SK-N-SH (cell line): ENCODE results near the gene CEP290. TPM values are rescaled to one million over a fixed set of nuclear protein-coding genes. Genes with fewer than 3 reads are reported as not detected.
A peak's percentile ranks its signal among the peaks of the same experiment; 100 is the strongest.

ENCODE experiments used
- CTCF ChIA-PET: fragments of 300-600, 350-600 bp; formaldehyde crosslinking; extraction: SDS; loops from one replicate; lab custom pipeline; 2021; lab: Yijun Ruan, JAX
- POLR2A ChIA-PET: fragments of 350-600 bp; sonication (Branson Sonifier 250); formaldehyde crosslinking; extraction: SDS; loops from one replicate; lab custom pipeline; 2020; ENCODE audit warnings: antibody characterized with exemption, inconsistent platforms; lab: Yijun Ruan, JAX
- DNase-seq: peaks from one replicate; pipeline ENCODE4 v3.0.0; 2012
- H2AFZ ChIP-seq: fragments of 200-600 bp; sonication (generic); 2 replicates; pipeline ENCODE4 v1.8.1; 2016; ENCODE audit warnings: antibody characterized with exemption, mild to moderate bottlenecking, low read depth
- H3F3A ChIP-seq: fragments of 200-600 bp; sonication (generic); replicated peaks from 2 replicates; pipeline ENCODE3; 2016; ENCODE audit warnings: antibody characterized with exemption, mild to moderate bottlenecking; ENCODE audit not compliant: insufficient read depth
- H3K27ac ChIP-seq, 2 experiments: fragments of 200-500 bp in 1 of 2; fragments of 200-600 bp in 1 of 2; sonication (Bioruptor generic) in 1 of 2; sonication (generic), shearing (Covaris generic) in 1 of 2; 2 replicates each; pipeline versions ENCODE4 v1.5.1 to v1.6.1; 2014 to 2016; ENCODE audit warnings: low read depth in 2 of 2, inconsistent platforms in 1 of 2, low read length in 1 of 2, mild to moderate bottlenecking in 1 of 2, mixed read lengths in 1 of 2
- H3K27me3 ChIP-seq: fragments of 200-600 bp; sonication (generic), shearing (Covaris generic); 2 replicates; pipeline ENCODE4 v1.6.1; 2016; ENCODE audit warnings: mixed run types; ENCODE audit not compliant: insufficient read depth
- H3K36me3 ChIP-seq, 2 experiments: fragments of 200-500 bp in 1 of 2; fragments of 200-600 bp in 1 of 2; sonication (Bioruptor generic) in 1 of 2; sonication (generic) in 1 of 2; replicated peaks in 1 of 2; 2 replicates each; pipeline versions ENCODE3 to v1.5.1; 2014 to 2016; ENCODE audit warnings: low read length in 1 of 2, mild to moderate bottlenecking in 1 of 2; ENCODE audit not compliant: insufficient read depth in 2 of 2, control insufficient read depth in 1 of 2
- H3K4me1 ChIP-seq, 2 experiments: fragments of 200-500 bp in 1 of 2; fragments of 200-600 bp in 1 of 2; sonication (Bioruptor generic) in 1 of 2; sonication (generic), shearing (Covaris generic) in 1 of 2; 2 replicates each; pipeline versions ENCODE4 v1.5.1 to v1.6.1; 2014 to 2016; ENCODE audit warnings: low read depth in 1 of 2, low read length in 1 of 2, mixed run types in 1 of 2; ENCODE audit not compliant: insufficient read depth in 2 of 2, control insufficient read depth in 1 of 2
- H3K4me2 ChIP-seq: fragments of 200-600 bp; sonication (generic), shearing (Covaris generic); 2 replicates; pipeline ENCODE4 v1.6.1; 2017; ENCODE audit warnings: mixed run types
- H3K4me3 ChIP-seq, 2 experiments: fragments of 200-500 bp in 1 of 2; fragments of 200-600 bp in 1 of 2; sonication (Bioruptor generic) in 1 of 2; sonication (generic), shearing (Covaris generic) in 1 of 2; 2 replicates each; pipeline versions ENCODE4 v1.5.1 to v1.8.1; 2014 to 2016; ENCODE audit warnings: low read depth in 2 of 2, inconsistent platforms in 1 of 2, low read length in 1 of 2, mild to moderate bottlenecking in 1 of 2, mixed read lengths in 1 of 2, moderate library complexity in 1 of 2
- H3K79me2 ChIP-seq: fragments of 200-600 bp; sonication (generic); 2 replicates; pipeline ENCODE4 v1.8.1; 2017; ENCODE audit warnings: mild to moderate bottlenecking; ENCODE audit not compliant: insufficient read depth
- H3K9ac ChIP-seq: fragments of 200-600 bp; sonication (generic); 2 replicates; pipeline ENCODE4 v1.6.1; 2017; ENCODE audit warnings: mixed run types
- H3K9me2 ChIP-seq: fragments of 200-600 bp; sonication (generic); 2 replicates; pipeline ENCODE4 v1.6.1; 2017; ENCODE audit warnings: mixed run types
- H3K9me3 ChIP-seq: fragments of 200-600 bp; sonication (generic); 2 replicates; pipeline ENCODE4 v1.6.1; 2017; ENCODE audit warnings: mixed run types, mild to moderate bottlenecking, moderate library complexity
- H4K20me1 ChIP-seq: fragments of 200-600 bp; sonication (generic); 2 replicates; pipeline ENCODE4 v1.6.1; 2017; ENCODE audit warnings: mild to moderate bottlenecking, mixed run types; ENCODE audit not compliant: insufficient read depth
- CHD2 ChIP-seq: fragments of 150-350 bp; IDR thresholded peaks from 2 replicates; pipeline ENCODE4 v1.6.1; 2018; ENCODE audit warnings: low read length; ENCODE audit not compliant: partially characterized antibody
- EP300 ChIP-seq, 2 experiments: IDR thresholded peaks; 2 replicates each; pipeline versions ENCODE4 v1.4.0 to v1.6.1; 2012; ENCODE audit warnings: borderline replicate concordance in 1 of 2, low read depth in 1 of 2, low read length in 1 of 2
- FOXJ3 ChIP-seq: sonication (generic); formaldehyde crosslinking; IDR thresholded peaks from 2 replicates; pipeline ENCODE4 v1.5.1; 2020; ENCODE audit warnings: mild to moderate bottlenecking, missing genetic modification reagents
- FOXM1 ChIP-seq: IDR thresholded peaks from 2 replicates; pipeline ENCODE4 v1.4.0; 2012; ENCODE audit warnings: low read depth, mild to moderate bottlenecking
- GATA2 ChIP-seq: sonication (generic); formaldehyde crosslinking; IDR thresholded peaks from 2 replicates; pipeline ENCODE4 v1.5.0; 2020; ENCODE audit warnings: mild to moderate bottlenecking, missing genetic modification reagents
- MXI1 ChIP-seq: IDR thresholded peaks from 2 replicates; pipeline ENCODE4 v1.6.1; 2012; ENCODE audit warnings: mild to moderate bottlenecking, low read depth, low read length, improper control_type of control experiment
- NRF1 ChIP-seq: IDR thresholded peaks from 2 replicates; pipeline ENCODE4 v1.6.1; 2012; ENCODE audit warnings: low read depth, mild to moderate bottlenecking, low read length
- POLR2AphosphoS5 ChIP-seq: IDR thresholded peaks from 2 replicates; pipeline ENCODE4 v1.6.1; 2012; ENCODE audit warnings: low read depth, low read length
- RCOR1 ChIP-seq: fragments of 150-350 bp; IDR thresholded peaks from 2 replicates; pipeline ENCODE4 v1.6.1; 2017; ENCODE audit warnings: antibody characterized with exemption, low read length
- SMC3 ChIP-seq: IDR thresholded peaks from 2 replicates; pipeline ENCODE4 v1.6.1; 2012; ENCODE audit warnings: low read depth, low read length, improper control_type of control experiment
- TEAD4 ChIP-seq: IDR thresholded peaks from 2 replicates; pipeline ENCODE4 v1.4.0; 2012; ENCODE audit warnings: mild to moderate bottlenecking, borderline replicate concordance; ENCODE audit not compliant: insufficient read depth
- USF1 ChIP-seq: IDR thresholded peaks from 2 replicates; pipeline ENCODE4 v1.4.0; 2012; ENCODE audit warnings: low read depth, borderline replicate concordance
- USF2 ChIP-seq: fragments of 150-350 bp; IDR thresholded peaks from 2 replicates; pipeline ENCODE4 v1.6.1; 2017; ENCODE audit warnings: antibody characterized with exemption, low read length, low read depth, borderline replicate concordance
- ZBTB33 ChIP-seq: IDR thresholded peaks from 2 replicates; pipeline ENCODE4 v1.4.0; 2012; ENCODE audit warnings: low read depth, borderline replicate concordance
- WGBS: methylation state at CpG from one replicate; pipeline ENCODE4 v1.1.6; 2017; ENCODE audit warnings: low lambda C conversion rate; 5-methylcytosine and 5-hydroxymethylcytosine counted together
- polyA plus RNA-seq, 3 experiments: library from polyadenylated mRNA; depleted of rRNA; stranded (reverse); fragments of >200 nt; gene quantifications; 2 replicates each; pipeline ENCODE4 v1.2.3, GENCODE V29; 2012

The CEP290 gene
- polyA plus RNA-seq, 1 of the 3 experiments (the other 2 are of a cell fraction), result 8.9 TPM

GRCh38 chr12:88015825-88016224, 126.1 kb downstream of the CEP290 start (continued):
- TF ChIP-seq GATA2 (CRISPR knock-in tag) (peak; percentile 81), FOXM1 (no peak), TEAD4 (no peak), CHD2 (peak; percentile 63), USF1 (no peak), FOXJ3 (0 out of 2 replicates have a peak, but pooled peaks have one; percentile 32)

GRCh38 chr12:88011755-88012154, 130.1 kb downstream of the CEP290 start:
- WGBS, result 72% methylated on average over 5 of the region's 5 CpGs

More at GRCh38 chr12:88011755-88012154, 130.1 kb downstream of the CEP290 start:
- TF ChIP-seq MXI1 (no peak), USF1 (no peak), RCOR1 (no peak), ZBTB33 (no peak), NRF1 (no peak), POLR2AphosphoS5 (no peak), USF2 (no peak), FOXM1 (no peak), EP300 (IDR thresholded peaks at IDR 0.05; ENCODE audit: borderline replicate concordance in 1 of 2, low read depth in 1 of 2, low read length in 1 of 2) (no peak), SMC3 (no peak)
- H3K4me1 ChIP-seq, result no peaks in the 10 kb centered on the region; a peak in 1 of 4 replicates
- no peak overlapping the region for H2AFZ ChIP-seq
- no peaks in the 10 kb centered on the region for H4K20me1 ChIP-seq
- no peaks in the 10 kb centered on the region for H3K36me3 ChIP-seq
- ChIA-PET CTCF (no interaction called here), POLR2A (no interaction called here)
- H3K9me2 ChIP-seq, result no peaks in the 10 kb centered on the region
- H3K4me3 ChIP-seq, result no peak overlapping the region
- H3K27me3 ChIP-seq, result no peaks in the 10 kb centered on the region
- H3K79me2 ChIP-seq, result no peaks in the 10 kb centered on the region
- DNase-seq, result no peak
- no peak overlapping the region for H3K27ac ChIP-seq
- no peak overlapping the region for H3K4me2 ChIP-seq
- no peaks in the 10 kb centered on the region for H3K9me3 ChIP-seq
- H3F3A ChIP-seq, result no peaks in the 10 kb centered on the region
- H3K9ac ChIP-seq, result no peak overlapping the region
